Heart left ventricle (tissue), 16 donors: ENCODE data around the gene TRIM32. TPM values are rescaled to one million over a fixed set of nuclear protein-coding genes. Genes with fewer than 3 reads are reported as not detected.
"Not testable (repeated sequence)": the region's sequence is repeated elsewhere in the genome, so short reads cannot be mapped to it uniquely, and the experiment has no call there.

ENCODE experiments used
- ATAC-seq, 4 donors: fragments of 200-7000 bp; cut with Tn5 transposase; one replicate each; pipeline ENCODE4 v1.9.1; 2020 to 2022; ENCODE audit warnings: moderate library complexity in 4 of 4, mild to moderate bottlenecking in 3 of 4, moderate number of reproducible peaks in 1 of 4
- DNase-seq, 5 donors: peaks; one replicate each; pipeline ENCODE4 v3.0.0-alpha.2; 2020
- H3K27ac ChIP-seq, 12 donors: fragments of 200-600 bp; sonication (generic) in 4 of 12; one replicate each; pipeline versions ENCODE4 v1.5.0 to v1.8.0; 2016 to 2022; ENCODE audit warnings: mild to moderate bottlenecking in 2 of 12
- H3K27me3 ChIP-seq, 9 donors: fragments of 200-600 bp; sonication (generic) in 2 of 9; one replicate each; pipeline versions ENCODE4 v1.5.1 to v1.8.0; 2016 to 2022; ENCODE audit warnings: mild to moderate bottlenecking in 3 of 9
- H3K36me3 ChIP-seq, 9 donors: fragments of 200-600 bp; sonication (generic) in 2 of 9; one replicate each; pipeline versions ENCODE4 v1.5.0 to v1.8.0; 2018 to 2022; ENCODE audit warnings: mild to moderate bottlenecking in 2 of 9
- H3K4me1 ChIP-seq, 12 donors: fragments of 200-600 bp; sonication (generic) in 4 of 12; one replicate each; pipeline versions ENCODE4 v1.5.0 to v1.8.0; 2016 to 2022; ENCODE audit warnings: mild to moderate bottlenecking in 3 of 12
- H3K4me3 ChIP-seq, 12 donors: fragments of 200-600 bp; sonication (generic) in 4 of 12; one replicate each; pipeline versions ENCODE4 v1.5.0 to v1.8.0; 2017 to 2022; ENCODE audit warnings: mild to moderate bottlenecking in 9 of 12, moderate library complexity in 4 of 12
- H3K9me3 ChIP-seq, 12 donors: fragments of 200-600 bp; sonication (generic) in 4 of 12; one replicate each; pipeline versions ENCODE4 v1.5.0 to v1.8.0; 2016 to 2022; ENCODE audit warnings: mild to moderate bottlenecking in 1 of 12
- POLR2A ChIP-seq, 2 donors: fragments of 450-650 bp; IDR thresholded peaks; one replicate each; pipeline ENCODE4 v1.6.1; 2017; ENCODE audit warnings: antibody characterized with exemption in 2 of 2, mild to moderate bottlenecking in 2 of 2, moderate library complexity in 2 of 2
- WGBS, 4 donors: extraction: QIAGEN DNeasy Blood & Tissue Kit in 2 of 4; methylation state at CpG; one replicate each; pipeline versions ENCODE4 v1.1.5 to v1.1.7; 2013 to 2018; 5-methylcytosine and 5-hydroxymethylcytosine counted together
- intact Hi-C, 10 donors: fragments of 100-400 bp; cut with DNase I; formaldehyde crosslinking; loops; one replicate each; pipeline versions ENCODE4 v1.11.1 to v1.14.2; 2022
- polyA plus RNA-seq, 2 donors: library from polyadenylated mRNA; stranded (reverse); fragments of 200-250 nt; gene quantifications; one replicate each; pipeline ENCODE4 v1.2.3, GENCODE V29; 2013
- total RNA-seq, 9 donors: library from RNA; depleted of rRNA in 2 of 9; stranded (reverse); fragments of >200 nt in 2 of 9; fragmentation: NEBNext Ultra II Directional in 3 of 9; extraction: Animal tissue kit (Norgen Biotek cat#: 25700) in 3 of 9; gene quantifications; one replicate each; pipeline versions ENCODE4 v1.1.0 to v1.2.4, GENCODE V29; 2016 to 2023
- TF ChIP-seq, protein P1 (sequence below), 12 donors: fragments of 200-600 bp; sonication (generic) in 4 of 12; IDR thresholded peaks; one replicate each; pipeline versions ENCODE4 v1.5.0 to v1.8.0; 2018 to 2022; ENCODE audit warnings: antibody characterized with exemption in 12 of 12, mild to moderate bottlenecking in 5 of 12
- donor health status: ischemic (EF 13 %, LVEDD 7.1; RV severe dilation, severe dysfunction).
- donor health status: healthy with polysubstance abuse.
- donor health status: DM: no; HTN: yes; CAD: no.
- donor health status: DM: no; HTN: no; CAD: no.
- donor health status: ischemic (EF 25% LVEDD 6.9; RV normal size, moderate dysfunction).
- donor health status: ischemic (EF 25% LVEDD 5.7; RV mildly dilated, moderate dysfunction).
- donor health status: healthy.
- donor health status: DM: yes; HTN: yes; CAD: no.
- donor health status: ischemic (EF 35%, LVEDD 5.7; RV mildly dilated, moderate dysfunction).
- donor health status: nonischemic (EF 11% LVEDD 7.7; RV severe dilation, severe dysfunction).
- donor health status: DM: yes; HTN: yes; CAD: no.
- donor health status: PGD.
- donor health status: ischemic (EF 29% LVEDD 5.4; RV normal size, mild dysfunction).
- donor health status: nonischemic (EF 23%, LVEDD 6.1; RV moderate dilation, normal function).

Gene TRIM32
- total and polyA plus RNA-seq, 11 donors: 3.3 to 17.9 (median 15.1) TPM

DNA sequence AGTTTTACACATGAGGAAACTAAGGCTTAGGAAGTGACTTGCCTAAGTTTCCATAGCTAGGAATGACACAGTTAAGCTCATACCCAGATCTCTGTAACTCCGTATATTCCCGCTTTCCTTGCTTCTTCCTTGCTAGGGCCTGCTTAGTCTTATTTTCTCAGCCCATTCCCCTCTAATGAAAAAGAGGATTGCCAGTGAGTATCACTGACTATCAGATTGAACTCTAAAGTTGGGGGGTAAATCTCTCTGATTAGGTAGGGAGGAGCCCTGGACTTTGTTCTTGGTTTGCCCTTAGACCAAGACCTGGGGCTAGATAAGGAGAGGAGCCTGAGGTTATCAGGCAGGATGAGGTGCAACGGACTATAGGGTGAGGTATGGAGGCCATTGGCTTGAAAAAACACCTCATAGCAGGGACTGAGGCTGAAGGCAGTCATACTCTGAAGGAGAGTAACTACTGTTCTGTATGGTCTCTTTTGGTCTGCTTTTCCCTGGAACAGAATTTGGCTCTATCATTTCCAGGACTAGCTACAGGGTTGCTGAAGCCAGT, 2.5 kb downstream of the TRIM32 start:
- Histone ChIP-seq H3K27ac (no peak overlapping the region), H3K4me3 (no peak overlapping the region), H3K27me3 (no peaks in the 10 kb centered on the region), H3K9me3 (no peaks in the 10 kb centered on the region), H3K36me3 (no peaks in the 10 kb centered on the region), H3K4me1 (peaks cover 0 to 53% (median 28%) of the 10 kb centered on the region in 12 donors)
- DNase-seq (no peak), ATAC-seq (no peak)
- TF ChIP-seq, protein P1, sequence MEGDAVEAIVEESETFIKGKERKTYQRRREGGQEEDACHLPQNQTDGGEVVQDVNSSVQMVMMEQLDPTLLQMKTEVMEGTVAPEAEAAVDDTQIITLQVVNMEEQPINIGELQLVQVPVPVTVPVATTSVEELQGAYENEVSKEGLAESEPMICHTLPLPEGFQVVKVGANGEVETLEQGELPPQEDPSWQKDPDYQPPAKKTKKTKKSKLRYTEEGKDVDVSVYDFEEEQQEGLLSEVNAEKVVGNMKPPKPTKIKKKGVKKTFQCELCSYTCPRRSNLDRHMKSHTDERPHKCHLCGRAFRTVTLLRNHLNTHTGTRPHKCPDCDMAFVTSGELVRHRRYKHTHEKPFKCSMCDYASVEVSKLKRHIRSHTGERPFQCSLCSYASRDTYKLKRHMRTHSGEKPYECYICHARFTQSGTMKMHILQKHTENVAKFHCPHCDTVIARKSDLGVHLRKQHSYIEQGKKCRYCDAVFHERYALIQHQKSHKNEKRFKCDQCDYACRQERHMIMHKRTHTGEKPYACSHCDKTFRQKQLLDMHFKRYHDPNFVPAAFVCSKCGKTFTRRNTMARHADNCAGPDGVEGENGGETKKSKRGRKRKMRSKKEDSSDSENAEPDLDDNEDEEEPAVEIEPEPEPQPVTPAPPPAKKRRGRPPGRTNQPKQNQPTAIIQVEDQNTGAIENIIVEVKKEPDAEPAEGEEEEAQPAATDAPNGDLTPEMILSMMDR (IDR thresholded peaks at IDR 0.05): no peak
- no peak for TF ChIP-seq POLR2A (IDR thresholded peaks at IDR 0.05)
- intact Hi-C loops: no loop called here
- 88 to 93% (median 89%) methylated on average over 3 of the region's 3 CpGs for WGBS, 4 donors

DNA sequence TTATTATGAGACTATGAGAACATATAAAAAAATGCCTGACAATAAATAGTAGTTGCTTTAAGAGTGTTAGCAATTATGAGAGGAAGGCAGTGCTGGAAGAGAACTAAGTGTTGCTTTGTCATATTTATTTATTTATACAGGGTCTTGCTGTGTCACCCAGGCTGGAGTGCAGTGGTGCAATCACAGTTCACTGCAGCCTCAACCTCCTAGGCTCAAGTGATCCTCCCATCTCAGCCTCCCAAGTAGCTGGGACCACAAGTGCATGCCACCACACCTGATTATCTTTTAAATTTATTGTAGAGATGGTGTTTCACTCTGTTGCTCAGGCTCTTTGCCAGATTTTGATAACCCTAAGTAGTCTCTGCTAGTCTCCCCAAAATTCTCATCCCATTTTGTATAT, 3.7 kb downstream of the TRIM32 start:
- not testable (repeated sequence) for H3K9me3 ChIP-seq

DNA sequence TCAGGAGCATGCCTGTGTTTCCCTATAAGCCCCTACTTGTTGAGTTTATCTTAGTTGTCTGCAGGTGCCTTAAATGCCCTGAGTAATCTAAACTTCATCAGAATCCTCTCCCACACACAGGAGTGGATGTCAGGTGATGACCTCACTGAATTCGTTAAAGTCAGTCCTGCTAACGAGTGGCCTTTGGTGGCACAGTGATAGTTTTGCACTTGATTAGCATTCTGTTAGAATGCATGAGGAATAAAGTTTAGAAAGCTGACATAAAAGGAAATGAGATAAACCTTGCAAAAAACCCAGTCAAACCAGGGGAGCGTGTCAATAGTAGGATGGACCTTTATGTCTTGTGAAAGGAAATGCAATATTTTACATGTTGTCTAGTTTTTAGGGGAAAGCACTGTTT, 4.5 kb downstream of the TRIM32 start:
- TF ChIP-seq, protein P1 (IDR thresholded peaks at IDR 0.05): no peak
- TF ChIP-seq POLR2A (IDR thresholded peaks at IDR 0.05): no peak
- H3K27ac ChIP-seq: no peak overlapping the region
- H3K9me3 ChIP-seq: no peaks in the 10 kb centered on the region
- H3K4me3 ChIP-seq: no peak overlapping the region
- WGBS, 4 donors: 70 to 82% (median 77%) methylated on average over 3 of the region's 3 CpGs
- intact Hi-C loops: no loop called here
- no peaks in the 10 kb centered on the region for H3K27me3 ChIP-seq
- peaks cover 0 to 4% (median 0%) of the 10 kb centered on the region in 9 donors for H3K36me3 ChIP-seq
- peaks cover 0 to 63% (median 31%) of the 10 kb centered on the region in 12 donors for H3K4me1 ChIP-seq
- ATAC-seq: no peak
- DNase-seq: no peak

More for the DNA sequence above, 3.7 kb downstream of the TRIM32 start:
- DNase-seq, ATAC-seq, H3K4me3 ChIP-seq, H3K36me3 ChIP-seq, intact Hi-C loops, H3K27me3 ChIP-seq, H3K27ac ChIP-seq: not testable (repeated sequence)
- H3K4me1 ChIP-seq: peaks cover 0 to 63% (median 31%) of the 10 kb centered on the region in 12 donors

DNA sequence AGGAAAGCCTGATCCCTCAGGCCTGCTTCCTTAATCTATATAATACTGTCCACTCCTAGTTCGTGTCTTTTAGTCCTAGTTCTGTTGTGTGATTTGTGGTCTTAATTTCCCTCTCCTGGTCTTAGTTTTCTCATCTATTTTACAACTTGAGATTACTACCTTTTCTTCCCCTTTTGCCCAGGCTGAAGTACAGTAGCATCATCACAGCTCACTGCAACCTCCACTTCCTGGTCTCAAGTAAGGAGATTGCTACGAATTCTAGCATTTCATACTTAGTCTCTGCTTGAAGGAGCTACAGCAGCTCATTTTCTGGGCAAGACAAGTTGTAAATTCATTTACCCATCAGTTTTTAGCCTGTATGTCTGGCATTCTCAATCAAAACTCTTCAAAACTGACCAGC, 5.5 kb downstream of the TRIM32 start:
- WGBS, 4 donors: 74 to 80% (median 77%) methylated on average over 2 of the region's 2 CpGs
- peaks cover 0 to 7% (median 3%) of the 10 kb centered on the region in 9 donors for H3K36me3 ChIP-seq
- no peak overlapping the region for H3K27ac ChIP-seq
- DNase-seq: no peak
- H3K4me1 ChIP-seq: peaks cover 0 to 62% (median 34%) of the 10 kb centered on the region in 12 donors
- ATAC-seq: no peak
- intact Hi-C loops: no loop called here
- no peaks in the 10 kb centered on the region for H3K9me3 ChIP-seq
- TF ChIP-seq, protein P1 (IDR thresholded peaks at IDR 0.05): no peak
- TF ChIP-seq POLR2A (IDR thresholded peaks at IDR 0.05): no peak
- no peaks in the 10 kb centered on the region for H3K27me3 ChIP-seq
- H3K4me3 ChIP-seq: no peak overlapping the region

DNA sequence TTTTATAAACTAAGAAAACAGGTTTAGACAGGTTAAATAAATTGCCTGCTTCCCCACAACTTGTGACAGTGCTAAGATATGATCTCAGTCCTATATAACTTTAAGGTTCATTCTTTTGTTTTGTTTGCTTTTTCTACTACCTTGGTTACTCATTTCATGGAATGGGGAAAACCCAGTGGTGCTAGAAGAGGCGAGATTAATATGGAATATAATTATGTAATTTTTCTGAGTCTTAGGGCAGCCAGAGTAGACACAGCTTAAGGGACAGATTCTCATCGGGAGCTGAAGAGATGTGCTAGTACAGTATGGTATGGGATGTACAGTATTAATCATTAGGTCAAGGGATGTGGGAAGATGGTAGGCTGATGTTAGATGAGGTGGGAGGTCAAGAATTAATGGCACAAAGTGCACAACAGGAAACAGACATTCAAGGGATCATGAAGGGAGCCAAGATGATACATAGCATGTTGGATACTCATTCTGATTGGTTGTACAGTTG, 6.2 kb downstream of the TRIM32 start:
- WGBS, 4 donors: 84 to 92% (median 88%) methylated on average over 2 of the region's 2 CpGs
- peaks cover 0 to 57% (median 28%) of the 10 kb centered on the region in 12 donors for H3K4me1 ChIP-seq
- H3K4me3 ChIP-seq: no peak overlapping the region
- no peak overlapping the region for H3K27ac ChIP-seq
- ATAC-seq: no peak
- H3K36me3 ChIP-seq: peaks cover 0 to 13% (median 10%) of the 10 kb centered on the region in 9 donors
- TF ChIP-seq, protein P1 (IDR thresholded peaks at IDR 0.05): no peak
- no peak for TF ChIP-seq POLR2A (IDR thresholded peaks at IDR 0.05)
- no peaks in the 10 kb centered on the region for H3K9me3 ChIP-seq
- intact Hi-C loops: no loop called here
- no peaks in the 10 kb centered on the region for H3K27me3 ChIP-seq
- no peak for DNase-seq
